AG08396 (cell line): Measurements from ENCODE around the gene OBP2B.
"Not testable (repeated sequence)": the region's sequence is repeated elsewhere in the genome, so short reads cannot be mapped to it uniquely, and the experiment has no call there.

Experiments used
- DNase-seq: peaks from one replicate; pipeline ENCODE4 v3.0.0; 2012; ENCODE audit warnings: low spot score, mixed read lengths

Gene OBP2B

DNA sequence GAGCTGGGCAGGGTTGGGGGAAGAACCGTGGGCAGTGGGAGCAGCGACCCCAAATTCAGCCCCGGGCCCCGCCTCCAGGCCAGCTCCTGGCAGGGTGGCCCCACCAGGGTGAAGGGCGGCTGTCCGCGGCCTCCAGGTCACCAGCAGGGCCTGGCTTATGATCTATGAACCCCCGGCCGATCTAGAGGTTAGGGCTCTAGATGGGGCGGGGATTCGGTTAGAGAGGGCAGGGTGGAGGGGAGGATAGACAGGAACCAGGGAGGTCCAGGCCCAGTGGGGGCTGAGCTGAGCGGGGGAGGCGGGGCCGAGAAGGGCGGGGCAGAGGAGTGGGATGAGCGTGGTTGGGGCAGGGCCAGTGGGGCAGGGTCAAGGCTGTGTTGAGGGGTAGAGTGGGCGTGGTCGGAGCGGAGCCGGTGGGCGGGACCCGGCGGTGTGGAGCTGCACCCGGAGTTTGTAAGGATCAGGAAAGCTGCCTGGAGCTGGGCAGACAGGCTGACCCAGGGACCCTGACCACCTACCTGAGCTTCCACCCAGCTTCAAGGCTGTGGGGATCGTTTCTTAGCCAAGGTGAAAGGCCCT lies 29.3 kb upstream of the OBP2B start:
- peak; percentile 51 for DNase-seq

DNA sequence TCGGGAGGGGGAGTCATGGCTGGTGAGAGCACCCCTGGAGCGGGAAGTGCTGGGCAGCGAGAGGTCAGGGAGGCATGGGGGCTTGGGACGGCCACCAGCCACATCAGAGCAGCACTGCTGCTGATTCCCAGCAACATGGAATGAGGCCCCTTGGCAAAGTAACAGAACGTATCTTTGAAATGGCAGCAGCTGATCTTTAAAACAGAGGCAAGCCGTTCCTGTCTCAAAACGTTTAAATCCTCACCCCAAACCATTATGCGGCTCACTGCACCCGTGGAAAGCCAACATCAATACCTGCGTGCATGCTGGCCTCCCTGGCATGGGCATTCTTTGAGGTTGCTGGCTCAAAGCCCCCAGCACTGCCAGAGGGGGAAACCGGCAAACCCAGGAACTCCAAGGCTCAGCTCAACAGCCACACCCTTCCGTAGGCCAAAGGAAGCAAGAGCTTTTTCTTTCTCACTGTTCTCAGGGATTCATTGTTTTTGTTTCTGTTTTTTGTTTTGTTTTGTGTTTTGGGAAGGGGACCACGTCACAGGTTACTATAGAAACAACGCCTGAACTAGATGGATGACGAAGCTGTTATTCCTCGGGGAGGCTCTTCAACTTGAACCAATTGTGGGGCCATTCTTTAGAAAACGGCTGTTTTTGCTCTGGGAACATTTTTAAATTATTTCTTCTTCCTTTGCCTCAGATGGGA lies 28.1 kb upstream of the OBP2B start:
- no peak for DNase-seq

DNA sequence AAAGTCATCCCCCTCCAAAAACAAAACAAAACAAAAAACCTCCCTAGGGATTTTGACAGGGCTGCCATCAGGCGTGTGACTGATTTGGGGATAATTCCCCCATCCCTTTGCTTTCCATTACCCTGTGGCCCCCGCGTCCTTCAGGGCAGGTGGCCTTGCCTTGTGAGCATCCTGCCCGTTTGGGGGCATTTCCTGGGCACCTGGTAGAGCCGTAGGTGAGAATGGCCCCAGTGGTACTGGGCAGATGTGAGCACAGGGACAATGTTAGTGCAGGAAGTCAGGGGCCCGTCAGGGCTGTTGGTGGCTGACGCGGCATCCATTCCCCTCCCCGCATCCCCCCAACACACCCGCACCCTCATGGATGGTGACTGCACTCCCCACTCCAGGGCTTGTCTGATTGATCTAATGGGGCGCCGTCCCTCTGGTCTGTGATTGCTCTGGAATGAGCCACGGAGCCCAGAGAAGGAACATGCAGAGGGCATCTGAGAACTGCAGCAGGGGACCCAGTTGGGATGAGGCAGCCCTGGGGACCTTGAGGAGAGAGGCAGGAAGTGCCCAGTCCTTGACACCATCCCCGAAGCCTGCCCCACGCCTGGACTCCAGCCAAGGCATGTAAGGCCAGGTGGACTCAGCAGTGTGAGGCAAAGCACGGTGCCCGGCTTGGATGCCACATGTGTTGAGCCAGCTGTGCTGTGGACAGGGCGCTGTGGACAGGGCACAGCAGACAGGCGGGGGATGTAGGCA lies 27.4 kb upstream of the OBP2B start:
- DNase-seq, result not testable (repeated sequence)

DNA sequence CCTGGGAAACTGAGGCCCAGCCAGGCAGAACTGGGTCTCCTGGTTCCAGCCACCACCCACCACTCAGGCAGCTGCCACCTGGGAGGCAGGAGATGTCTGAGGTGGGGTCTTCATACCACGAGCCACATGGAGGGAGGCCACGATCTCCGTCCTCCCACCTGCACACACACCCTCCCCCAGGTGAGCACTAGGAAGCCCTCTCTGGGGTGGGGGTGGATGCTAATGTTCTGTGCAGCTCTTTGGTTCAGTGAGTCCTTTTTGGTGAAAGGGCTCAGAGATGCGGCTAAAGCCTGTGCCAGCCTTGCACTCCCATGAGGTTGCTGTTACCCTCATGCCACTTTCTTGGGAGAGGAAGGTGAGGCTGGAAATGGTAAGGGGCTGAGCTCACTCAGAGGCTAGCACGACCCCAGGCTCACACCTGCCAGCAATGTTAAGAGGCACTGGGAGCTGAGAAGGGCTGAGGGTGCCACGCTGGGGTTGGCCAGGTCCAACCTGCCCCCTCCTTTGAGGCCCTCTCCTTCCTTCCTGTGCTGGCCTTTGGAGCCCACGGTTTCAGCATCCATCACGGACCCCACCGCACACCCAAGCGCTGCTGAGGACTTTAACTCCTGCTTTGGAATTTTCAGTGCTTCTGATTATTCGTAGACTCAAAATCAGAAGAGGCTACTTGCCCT lies 26.6 kb upstream of the OBP2B start:
- DNase-seq, result no peak

DNA sequence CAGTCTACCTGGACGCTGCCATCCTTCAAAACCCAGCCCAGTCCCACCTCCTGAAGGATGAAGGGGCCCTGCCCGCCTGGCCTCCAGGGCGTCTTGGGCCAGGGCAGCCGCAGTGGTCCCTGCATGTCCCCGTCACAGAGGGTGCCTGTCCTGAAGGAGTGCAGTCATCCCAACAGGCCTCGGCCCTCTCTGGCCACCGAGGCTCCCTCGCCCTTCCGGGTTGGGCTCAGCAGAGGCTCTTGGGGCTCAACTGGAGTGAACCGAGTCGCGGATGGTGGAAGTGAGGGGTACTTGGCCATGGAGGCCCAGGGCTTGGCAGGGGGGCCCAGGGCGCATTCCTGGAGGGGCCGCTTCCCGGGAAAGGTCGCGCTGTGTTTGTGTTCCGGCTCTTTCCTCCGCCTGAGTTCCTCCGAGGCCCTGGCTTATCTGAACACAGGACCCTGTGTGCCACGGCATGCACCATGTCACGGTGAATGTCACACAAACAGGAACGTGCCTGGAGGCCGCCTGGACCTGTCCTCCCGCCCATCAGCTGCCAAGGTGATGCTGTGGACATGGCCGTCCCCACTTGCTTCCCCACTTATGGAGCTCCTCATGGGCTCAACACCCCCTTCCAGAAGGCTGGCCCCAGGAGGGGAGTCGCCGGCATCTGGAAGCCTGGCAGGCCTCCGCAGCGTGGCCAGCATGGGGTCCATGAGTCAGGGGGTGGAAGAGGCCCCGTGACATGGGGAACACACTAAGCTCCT lies 25.7 kb upstream of the OBP2B start:
- DNase-seq, result no peak

DNA sequence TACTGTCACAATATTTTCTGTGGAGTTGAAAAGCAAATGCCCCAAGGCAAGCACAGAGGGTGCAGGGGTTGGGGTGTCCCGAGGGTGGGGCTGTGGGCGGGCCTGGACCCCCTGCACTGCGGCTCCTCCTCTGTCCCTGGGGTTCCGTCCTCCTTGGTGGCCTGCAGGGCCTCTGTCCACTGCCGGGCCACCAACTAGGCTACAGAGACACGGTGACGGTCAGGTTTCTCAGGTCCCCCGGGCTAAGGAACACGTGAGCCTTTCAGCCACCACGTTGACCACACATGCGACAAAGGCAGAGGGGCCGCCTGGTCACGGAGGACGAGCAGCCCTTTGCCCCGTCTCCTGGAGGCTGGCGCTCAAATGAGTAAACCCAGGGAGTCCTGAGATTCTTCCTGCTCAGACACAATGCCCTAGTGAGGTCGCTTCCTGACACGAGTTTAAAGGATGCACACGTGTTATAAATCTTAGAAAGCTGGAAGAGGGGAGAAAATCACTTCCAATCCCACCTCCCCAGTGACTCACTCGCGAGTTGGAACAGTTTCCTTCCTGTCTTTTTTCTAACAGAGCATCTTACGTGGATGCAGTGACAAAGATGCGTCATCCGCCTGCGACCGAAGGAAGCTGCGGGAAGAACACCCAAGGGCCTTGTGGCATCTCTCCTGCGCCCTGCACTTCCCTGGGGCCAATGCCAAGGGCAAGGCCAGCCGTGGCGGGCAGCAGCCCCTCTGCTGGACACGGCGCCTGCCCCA lies 24.8 kb upstream of the OBP2B start:
- no peak for DNase-seq

DNA sequence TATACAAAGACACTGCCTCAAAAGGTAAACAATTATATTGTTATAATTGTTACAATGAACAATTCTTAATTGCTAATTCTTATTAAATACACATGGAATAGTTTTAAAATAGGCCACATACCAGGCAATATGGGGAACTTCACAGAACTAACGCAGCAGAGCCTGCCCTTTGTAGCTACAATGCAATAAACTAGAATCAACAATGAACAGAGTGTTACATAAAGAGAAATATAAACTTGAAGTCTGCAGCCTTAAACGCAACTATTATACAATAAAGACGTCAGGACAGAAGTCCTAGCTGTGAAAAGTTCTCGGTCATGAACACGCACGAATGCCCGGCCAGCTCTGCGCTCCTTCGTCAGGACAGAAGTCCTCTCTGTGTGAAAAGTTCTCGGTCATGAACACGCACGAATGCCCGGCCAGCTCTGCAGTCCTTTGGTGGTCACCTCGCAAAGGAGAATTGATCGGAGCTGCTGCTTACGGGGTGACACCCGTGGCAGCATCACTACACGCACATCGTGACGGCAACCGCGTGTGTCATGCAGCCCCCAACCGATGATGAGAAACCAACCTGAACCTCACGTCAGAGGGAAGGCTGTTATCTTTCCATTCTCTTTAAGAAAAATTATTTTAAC lies 23.0 kb upstream of the OBP2B start:
- not testable (repeated sequence) for DNase-seq

DNA sequence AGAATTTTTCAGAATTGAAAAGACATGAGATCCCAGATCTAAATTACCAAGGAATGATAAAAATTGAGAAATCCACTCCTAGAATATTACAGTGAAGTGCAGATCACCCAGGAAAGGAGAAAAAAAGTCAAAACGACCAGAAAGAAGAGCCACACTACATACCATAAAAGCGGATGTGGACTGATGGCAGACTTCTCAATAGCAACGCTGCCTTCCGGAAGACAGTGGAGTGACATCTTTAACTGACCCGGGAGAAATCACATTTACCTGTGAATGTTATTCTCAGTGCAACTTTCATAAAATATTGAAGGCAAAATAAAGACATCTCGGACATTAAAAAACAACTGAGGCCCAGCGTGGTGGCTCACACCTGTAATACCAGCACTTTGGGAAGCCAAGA lies 21.5 kb upstream of the OBP2B start:
- DNase-seq, result not testable (repeated sequence)

DNA sequence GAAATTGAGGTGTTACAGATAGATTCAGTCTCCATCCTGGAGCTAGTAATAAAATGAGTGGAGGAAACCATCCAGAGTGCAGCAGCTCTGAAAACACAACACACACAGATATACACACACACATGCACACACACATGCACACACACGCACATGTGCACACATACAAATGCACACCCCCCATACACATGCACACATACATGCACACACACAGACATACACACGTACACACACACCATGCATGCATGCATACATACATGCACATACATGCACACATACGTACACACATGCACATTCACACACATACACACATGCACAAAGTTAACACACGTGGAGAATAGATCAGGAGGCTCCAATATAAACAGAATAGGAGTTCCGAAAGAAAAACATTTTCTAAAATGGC lies 21.0 kb upstream of the OBP2B start:
- DNase-seq, result no peak

DNA sequence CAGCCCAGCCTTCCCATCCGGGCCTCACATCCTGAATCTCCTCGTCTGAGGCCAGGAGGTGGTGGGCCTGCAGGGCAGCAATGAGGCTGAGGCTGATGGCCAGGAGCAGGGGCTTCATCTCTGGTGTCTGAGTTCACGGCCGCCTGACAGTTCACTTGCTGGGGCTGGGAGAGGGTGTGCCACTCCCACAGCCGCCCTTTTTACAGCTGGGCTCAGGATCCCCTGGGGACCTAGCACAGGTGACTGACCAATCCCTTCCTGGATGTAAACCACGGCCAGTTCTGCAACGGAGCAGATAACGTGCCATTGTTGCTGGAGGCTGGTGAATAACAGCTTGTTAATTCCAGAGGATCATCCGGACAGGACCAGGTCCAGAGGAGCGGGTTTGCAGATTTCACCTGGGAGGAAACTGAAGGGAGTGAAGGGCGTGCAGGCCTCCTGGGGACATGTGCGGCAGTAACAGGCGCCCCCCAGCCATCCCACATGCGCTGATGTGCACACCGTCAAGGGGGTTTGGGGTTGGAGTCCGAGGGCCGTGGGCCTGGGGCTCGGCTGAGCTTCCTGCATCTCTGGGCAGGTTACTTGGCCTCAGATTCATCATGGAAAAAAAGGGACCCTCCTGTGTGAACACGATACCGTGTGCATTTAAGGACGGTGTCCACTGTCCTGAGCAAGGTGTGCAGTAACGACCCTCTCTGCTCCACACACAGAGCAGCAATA lies 19.6 kb upstream of the OBP2B start:
- not testable (repeated sequence) for DNase-seq

DNA sequence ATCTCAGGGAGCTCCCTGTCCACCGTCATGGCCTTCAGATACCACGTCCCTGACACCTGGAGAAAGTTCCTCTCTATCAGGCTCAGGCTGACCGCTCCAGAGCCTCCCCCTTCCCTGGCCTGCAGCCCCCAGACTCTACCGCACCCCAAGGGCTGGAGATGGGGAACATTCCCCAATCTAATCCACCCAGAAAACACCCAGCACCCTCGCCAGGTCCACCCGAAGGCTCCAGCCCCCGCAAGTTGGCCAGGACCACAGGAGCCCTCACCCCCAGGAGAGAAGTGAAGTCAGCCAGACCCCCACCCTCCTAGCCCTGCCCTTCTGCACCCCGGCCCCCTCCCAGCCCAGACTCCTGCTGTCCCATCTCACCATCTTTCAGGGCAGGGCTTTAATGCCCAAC lies 18.9 kb upstream of the OBP2B start:
- not testable (repeated sequence) for DNase-seq

DNA sequence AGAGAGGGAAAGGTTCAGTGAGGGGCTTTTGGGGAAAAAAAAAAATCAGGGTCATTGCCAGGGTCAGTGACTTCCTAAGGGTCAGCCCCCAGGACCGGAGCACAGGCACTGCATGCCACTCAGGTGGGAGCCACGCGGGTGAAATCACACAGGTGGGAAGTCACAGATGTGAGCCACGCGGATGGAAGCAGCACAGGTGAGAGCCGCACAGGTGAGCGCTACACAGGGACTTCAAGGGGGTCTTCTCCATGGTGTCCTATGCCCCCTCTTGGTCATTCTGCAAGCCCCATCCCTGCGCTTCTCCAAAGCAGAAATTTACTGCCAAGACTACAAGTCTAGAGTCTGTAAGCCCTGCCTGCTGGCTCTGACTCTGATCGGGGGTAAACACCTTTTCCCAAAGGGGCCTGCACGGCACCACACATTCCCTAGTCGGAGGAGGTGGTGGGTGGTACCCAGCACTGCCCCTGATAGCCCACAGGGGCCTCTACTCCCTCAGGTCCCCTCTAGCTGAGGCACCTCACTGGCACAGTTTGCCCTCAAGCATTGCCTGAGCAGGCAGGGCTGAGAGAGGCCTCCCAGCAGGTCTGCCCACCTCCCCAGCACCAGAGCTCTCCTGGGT lies 18.3 kb upstream of the OBP2B start:
- DNase-seq, result no peak

DNA sequence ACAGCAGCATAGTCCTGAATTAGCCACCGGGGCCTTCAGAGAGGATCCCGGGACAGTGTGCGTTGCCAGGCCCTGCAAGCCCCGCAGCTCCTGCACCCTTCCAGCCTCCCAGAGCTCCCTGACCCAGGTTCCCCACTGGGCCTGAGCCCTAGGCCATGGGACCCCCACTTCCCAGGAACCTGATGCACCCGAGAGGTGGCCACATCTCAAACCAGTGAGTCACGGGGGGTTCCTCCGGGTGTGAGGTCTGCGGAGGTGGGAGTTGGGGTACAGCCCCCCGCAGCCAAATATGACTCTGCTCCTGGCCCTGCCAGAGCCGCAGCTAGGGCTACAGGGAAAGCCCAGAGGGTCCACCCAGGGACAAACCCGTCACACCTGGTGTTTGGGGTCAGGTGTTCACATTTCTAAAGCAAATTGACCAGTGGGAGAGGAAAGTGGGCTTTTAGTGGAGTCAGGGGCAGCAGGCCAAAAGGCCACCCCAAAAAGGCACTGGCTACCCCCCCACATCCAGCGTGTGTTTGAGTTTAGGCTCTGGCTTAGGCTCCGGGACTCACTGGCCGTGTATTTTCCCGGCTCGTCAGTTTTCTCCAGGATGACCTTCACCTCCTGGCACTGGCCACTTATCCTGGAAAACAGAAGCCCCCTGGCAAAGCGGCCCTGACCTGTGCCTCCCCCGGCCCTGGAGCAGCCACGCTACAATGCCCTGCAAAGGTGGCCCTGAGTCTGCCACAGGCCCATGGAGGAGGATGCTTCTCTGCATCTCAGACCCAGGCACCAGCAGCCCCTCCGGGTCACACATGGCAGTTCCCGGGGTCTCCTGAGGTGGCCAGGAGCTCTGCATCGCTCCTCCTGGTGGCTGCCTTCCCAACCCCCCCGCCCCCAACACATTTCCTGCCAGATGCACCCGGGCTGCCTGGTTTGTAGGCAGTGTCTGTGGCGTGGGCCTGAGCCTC lies 17.4 kb upstream of the OBP2B start:
- DNase-seq, result no peak

DNA sequence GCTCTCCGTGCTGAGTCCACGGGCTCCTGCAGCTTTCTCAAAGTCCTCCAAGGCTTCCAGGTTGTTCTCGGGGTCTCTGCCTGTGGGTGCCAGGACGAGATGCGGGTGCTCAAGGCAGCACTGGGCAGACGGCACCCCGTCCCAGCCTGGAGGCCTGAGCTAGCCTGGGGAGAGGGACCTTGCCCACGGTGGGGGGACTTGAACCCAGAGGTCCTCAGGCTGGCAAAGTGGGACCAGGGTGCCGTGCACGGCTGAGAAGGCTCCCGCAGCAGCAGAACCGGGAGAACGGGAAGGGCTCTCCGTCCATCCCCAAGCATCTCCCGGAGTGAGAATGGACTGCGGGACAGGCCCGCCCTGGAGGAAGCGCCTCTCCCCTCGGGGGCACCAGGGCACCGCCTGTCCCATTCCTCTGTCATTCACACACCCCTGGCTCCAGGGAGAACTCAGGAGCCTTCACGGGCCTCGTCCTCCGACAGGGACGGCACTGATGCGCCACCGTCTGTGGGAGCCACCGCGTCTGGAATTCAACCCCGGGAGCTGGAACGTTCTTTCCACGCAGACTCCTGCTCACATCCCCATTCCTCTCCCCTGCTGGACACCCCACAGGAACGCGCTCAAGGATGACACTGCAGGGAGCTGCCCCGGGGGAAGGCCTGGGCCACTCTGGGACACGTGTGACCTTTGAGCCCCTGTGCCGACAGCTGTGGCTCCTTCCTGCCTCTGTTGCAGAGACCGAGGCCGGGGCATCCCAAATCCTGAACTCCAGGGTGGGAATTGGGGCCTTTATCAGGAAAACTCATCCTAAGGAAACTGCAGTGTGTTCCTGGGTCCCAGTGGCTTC lies 16.3 kb upstream of the OBP2B start:
- no peak for DNase-seq

DNA sequence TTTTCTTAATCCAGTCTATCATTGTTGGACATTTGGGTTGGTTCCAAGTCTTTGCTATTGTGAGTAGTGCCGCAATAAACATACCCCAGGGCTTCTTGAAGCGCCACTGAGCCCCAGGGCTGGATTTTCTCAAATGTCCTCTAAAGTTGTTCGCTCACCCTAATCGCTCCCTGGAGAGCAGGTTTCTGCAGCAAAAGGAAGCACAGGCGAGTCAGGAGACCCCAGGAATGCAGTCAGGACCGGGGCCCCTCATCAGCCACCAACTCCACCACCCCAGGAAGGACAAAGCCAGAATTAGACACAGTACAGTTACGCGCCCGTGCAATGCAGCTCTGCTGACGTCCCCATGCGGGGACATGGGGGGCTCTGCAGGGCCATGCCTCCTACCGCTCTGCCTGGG lies 15.7 kb upstream of the OBP2B start:
- DNase-seq, result no peak

DNA sequence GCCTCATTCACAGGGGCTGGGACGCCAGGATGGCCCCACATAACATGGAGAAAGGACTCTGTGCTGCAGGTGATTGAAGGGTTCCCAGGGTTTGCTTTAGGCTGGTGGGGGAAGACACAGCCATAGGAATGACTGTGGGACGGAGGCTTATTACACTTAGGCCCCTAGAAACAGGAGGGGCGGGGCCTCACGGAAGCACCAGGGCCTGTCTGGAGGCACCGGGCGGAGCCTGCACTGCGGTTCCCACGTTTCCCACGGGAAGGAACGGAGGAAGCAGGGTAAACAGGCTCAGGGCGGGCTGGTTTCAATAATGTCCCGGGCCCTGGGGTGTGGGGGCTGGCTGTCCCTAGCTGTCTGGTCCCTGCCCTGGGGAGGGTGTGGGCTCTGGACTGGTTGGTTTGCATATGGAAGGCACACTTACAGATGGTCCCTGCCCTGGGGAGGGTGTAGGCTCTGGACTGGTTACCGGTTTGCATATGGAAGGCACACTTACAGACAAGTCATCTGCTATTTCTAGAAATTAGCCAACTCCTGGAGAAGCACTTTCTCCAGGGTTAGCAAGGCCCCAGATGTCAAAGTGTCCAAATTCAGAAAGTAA lies 14.2 kb upstream of the OBP2B start:
- not testable (repeated sequence) for DNase-seq

DNA sequence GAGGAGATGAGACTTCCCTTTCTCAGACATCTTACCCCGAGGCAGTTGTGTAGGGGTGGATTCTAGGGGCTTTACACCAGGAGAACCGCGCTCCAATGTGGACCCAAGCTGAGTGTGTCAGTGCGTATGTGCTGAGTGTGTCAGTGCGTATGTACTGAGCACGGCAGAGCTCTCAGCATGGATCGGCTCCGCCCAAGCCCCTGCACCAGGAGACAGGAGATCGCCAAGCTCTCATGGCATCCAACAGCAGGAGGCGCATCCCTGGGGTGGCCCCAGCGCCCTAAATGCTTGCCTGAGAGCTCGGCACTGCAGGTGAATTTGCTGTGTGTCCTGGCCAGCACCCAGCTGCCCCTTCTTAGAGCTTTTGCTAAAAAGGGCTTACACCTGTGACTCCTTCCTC lies 12.9 kb upstream of the OBP2B start:
- DNase-seq, result not testable (repeated sequence)
